B cell (primary cell): ENCODE measurements around the gene DUSP7. TPM values are rescaled to one million over a fixed set of nuclear protein-coding genes. Genes with fewer than 3 reads are reported as not detected.
A peak's percentile ranks its signal among the peaks of the same experiment; 100 is the strongest.

Source experiments
- ATAC-seq: fragments of 200-7000 bp; cut with Tn5 transposase; one replicate; pipeline ENCODE4 v1.10.0; 2021; ENCODE audit warnings: low read depth, mild to moderate bottlenecking, moderate number of reproducible peaks, moderate library complexity
- CTCF ChIA-PET: fragments of 350-600 bp; sonication (Branson Sonifier 250); formaldehyde crosslinking; loops from one replicate; lab custom pipeline; 2021; ENCODE audit warnings: antibody characterized with exemption, inconsistent platforms; lab: Charles Lee
- POLR2A ChIA-PET: fragments of 350-600 bp; sonication (Branson Sonifier 250); formaldehyde crosslinking; loops from one replicate; lab custom pipeline; 2021; ENCODE audit warnings: antibody characterized with exemption; lab: Charles Lee
- DNase-seq: peaks from one replicate; pipeline ENCODE4 v3.0.0; 2013
- H2AFZ ChIP-seq: 2 replicates; pipeline ENCODE4 v1.6.1; 2012; ENCODE audit warnings: mild to moderate bottlenecking, low read depth, low read length; ENCODE audit not compliant: insufficient read depth, poor library complexity, severe bottlenecking
- H3K27ac ChIP-seq, 2 donors: 1 replicate in 1 of 2; 2 replicates in 1 of 2; pipeline ENCODE4 v1.5.1; 2012 to 2013; ENCODE audit warnings: low read length in 2 of 2, mild to moderate bottlenecking in 2 of 2, moderate library complexity in 1 of 2
- H3K27me3 ChIP-seq, 4 experiments: fragments of 200-600 bp in 1 of 4; sonication (generic) in 1 of 4; replicated peaks in 1 of 4; 1 replicate in 2 of 4; 2 replicates in 2 of 4; pipeline versions ENCODE4 v1.6.1 to v1.7.0; 2013 to 2016; ENCODE audit warnings: low read length in 3 of 4, mild to moderate bottlenecking in 2 of 4, mixed read lengths in 1 of 4, moderate library complexity in 1 of 4; ENCODE audit not compliant: insufficient read depth in 4 of 4, control insufficient read depth in 3 of 4; ENCODE audit errors: control extremely low read depth in 1 of 4
- H3K36me3 ChIP-seq, 2 experiments: replicated peaks in 1 of 2; 1 replicate in 1 of 2; 2 replicates in 1 of 2; pipeline versions ENCODE4 v1.6.1 to v1.7.1; 2013; ENCODE audit warnings: low read length in 1 of 2; ENCODE audit not compliant: insufficient read depth in 2 of 2, control insufficient read depth in 1 of 2; ENCODE audit errors: control extremely low read depth in 1 of 2, extremely low read depth in 1 of 2
- H3K4me1 ChIP-seq, 2 donors: fragments of 200-600 bp in 1 of 2; sonication (generic) in 1 of 2; 1 replicate in 1 of 2; 2 replicates in 1 of 2; pipeline versions ENCODE4 v1.5.1 to v1.6.1; 2013 to 2017; ENCODE audit warnings: low read length in 2 of 2; ENCODE audit not compliant: control insufficient read depth in 2 of 2, insufficient read depth in 2 of 2
- H3K4me2 ChIP-seq: replicated peaks from 2 replicates; pipeline ENCODE3; 2012; ENCODE audit warnings: mild to moderate bottlenecking, low read depth, low read length; ENCODE audit not compliant: poor library complexity, severe bottlenecking
- H3K4me3 ChIP-seq, 5 experiments: fragments of 200-600 bp in 1 of 5; sonication (generic) in 1 of 5; 1 replicate in 3 of 5; 2 replicates in 2 of 5; pipeline versions ENCODE4 v1.5.1 to v1.7.0; 2011 to 2016; ENCODE audit warnings: low read length in 4 of 5, mild to moderate bottlenecking in 4 of 5, low read depth in 2 of 5, control low read depth in 1 of 5, moderate library complexity in 1 of 5; ENCODE audit not compliant: insufficient read depth in 1 of 5; ENCODE audit errors: control extremely low read depth in 1 of 5, extremely low read depth in 1 of 5
- H3K79me2 ChIP-seq: fragments of 200-600 bp; sonication (generic); one replicate; pipeline ENCODE4 v1.6.0; 2016; ENCODE audit warnings: low read length; ENCODE audit not compliant: control insufficient read depth, insufficient read depth
- H3K9ac ChIP-seq: fragments of 200-600 bp; sonication (generic); 2 replicates; pipeline ENCODE4 v1.6.1; 2017; ENCODE audit warnings: mild to moderate bottlenecking, low read length, moderate library complexity
- H3K9me3 ChIP-seq, 3 donors: one replicate each; pipeline versions ENCODE4 v1.6.1 to v1.7.1; 2013; ENCODE audit warnings: low read length in 2 of 3; ENCODE audit not compliant: control insufficient read depth in 2 of 3, insufficient read depth in 1 of 3; ENCODE audit errors: control extremely low read depth in 1 of 3
- H4K20me1 ChIP-seq: 2 replicates; pipeline ENCODE4 v1.6.0; 2012; ENCODE audit warnings: mild to moderate bottlenecking, low read length; ENCODE audit not compliant: insufficient read depth, control insufficient read depth, poor library complexity, severe bottlenecking
- H3K27ac Mint-ChIP-seq: one replicate; pipeline ENCODE4 v1.8.0; 2021; ENCODE audit warnings: mixed read lengths
- H3K27me3 Mint-ChIP-seq: one replicate; pipeline ENCODE4 v1.8.0; 2021; ENCODE audit warnings: mixed read lengths
- H3K4me1 Mint-ChIP-seq: one replicate; pipeline ENCODE4 v1.8.0; 2021; ENCODE audit warnings: mixed read lengths
- H3K4me3 Mint-ChIP-seq: one replicate; pipeline ENCODE4 v1.8.0; 2021; ENCODE audit warnings: mixed read lengths
- H3K9me3 Mint-ChIP-seq: one replicate; pipeline ENCODE4 v1.8.0; 2022; ENCODE audit warnings: mixed read lengths; ENCODE audit not compliant: insufficient read depth
- CTCF ChIP-seq: fragments of 200-600 bp; IDR thresholded peaks from one replicate; pipeline ENCODE4 v1.8.0; 2022; ENCODE audit warnings: antibody characterized with exemption, mild to moderate bottlenecking
- EZH2 ChIP-seq: IDR thresholded peaks from 2 replicates; pipeline ENCODE4 v1.6.1; 2012; ENCODE audit warnings: borderline replicate concordance, low read depth, mild to moderate bottlenecking, moderate library complexity, low read length; ENCODE audit not compliant: insufficient read depth, poor library complexity, severe bottlenecking
- WGBS: methylation state at CpG from one replicate; pipeline ENCODE4 v1.1.5; 2013; ENCODE audit warnings: missing lambda C conversion rate; ENCODE audit not compliant: insufficient coverage; 5-methylcytosine and 5-hydroxymethylcytosine counted together
- intact Hi-C: fragments of 100-400 bp; cut with micrococcal nuclease; formaldehyde crosslinking; loops from one replicate; pipeline ENCODE4 v1.10.0; 2022
- polyA plus RNA-seq: library from polyadenylated mRNA; depleted of rRNA; stranded (reverse); fragments of >200 nt; gene quantifications from 2 replicates; pipeline ENCODE4 v1.2.3, GENCODE V29; 2012
- total RNA-seq, 2 donors: library from RNA; stranded (reverse); fragments of 120-200 nt in 1 of 2; gene quantifications; 1 replicate in 1 of 2; 2 replicates in 1 of 2; pipeline versions ENCODE4 v1.2.3 to v1.2.4, GENCODE V29; 2013 to 2022

The DUSP7 gene
- total and polyA plus RNA-seq, 2 donors (not counting 1 experiment from before 2014, with no cell fraction given) = 5.1 to 6.9 TPM

GRCh38 chr3:52023860-52024764 is 32.3 kb downstream of the DUSP7 start:
- H3K27ac Mint-ChIP-seq = no peak overlapping the region
- peak overlapping the region; percentile 23 for H3K9ac ChIP-seq
- no peak overlapping the region for H3K4me3 Mint-ChIP-seq
- no peaks in the 10 kb centered on the region for H3K9me3 Mint-ChIP-seq
- peak overlapping the region; percentile 46 for H3K4me2 ChIP-seq
- POLR2A ChIA-PET = interaction anchor here (0.6 kb wide), 1 partner anchor 33 kb away, joined by 4 read pairs; no protein-coding TSS in a partner anchor
- no peak overlapping the region for H3K4me3 ChIP-seq
- CTCF ChIA-PET = no interaction called here
- DNase-seq (peak; percentile 47), ATAC-seq (peak; percentile 90)
- intact Hi-C loops = no loop called here
- WGBS = 34% methylated on average over 6 of the region's 8 CpGs
- peaks cover 23% of the 10 kb centered on the region for H3K4me1 Mint-ChIP-seq
- H3K27me3 ChIP-seq = no peaks in the 10 kb centered on the region
- H3K36me3 ChIP-seq = no peaks in the 10 kb centered on the region
- no peaks in the 10 kb centered on the region for H4K20me1 ChIP-seq
- H3K27me3 Mint-ChIP-seq = peaks cover 4% of the 10 kb centered on the region
- no peaks in the 10 kb centered on the region for H3K9me3 ChIP-seq
- H2AFZ ChIP-seq = no peak overlapping the region
- peaks cover 10 to 14% of the 10 kb centered on the region in 2 donors for H3K4me1 ChIP-seq
- H3K79me2 ChIP-seq = no peaks in the 10 kb centered on the region
- no peak overlapping the region for H3K27ac ChIP-seq
- no peak for TF ChIP-seq EZH2
- TF ChIP-seq CTCF = no peak
